Measurements from ENCODE around the gene IGFBP4.

DNA sequence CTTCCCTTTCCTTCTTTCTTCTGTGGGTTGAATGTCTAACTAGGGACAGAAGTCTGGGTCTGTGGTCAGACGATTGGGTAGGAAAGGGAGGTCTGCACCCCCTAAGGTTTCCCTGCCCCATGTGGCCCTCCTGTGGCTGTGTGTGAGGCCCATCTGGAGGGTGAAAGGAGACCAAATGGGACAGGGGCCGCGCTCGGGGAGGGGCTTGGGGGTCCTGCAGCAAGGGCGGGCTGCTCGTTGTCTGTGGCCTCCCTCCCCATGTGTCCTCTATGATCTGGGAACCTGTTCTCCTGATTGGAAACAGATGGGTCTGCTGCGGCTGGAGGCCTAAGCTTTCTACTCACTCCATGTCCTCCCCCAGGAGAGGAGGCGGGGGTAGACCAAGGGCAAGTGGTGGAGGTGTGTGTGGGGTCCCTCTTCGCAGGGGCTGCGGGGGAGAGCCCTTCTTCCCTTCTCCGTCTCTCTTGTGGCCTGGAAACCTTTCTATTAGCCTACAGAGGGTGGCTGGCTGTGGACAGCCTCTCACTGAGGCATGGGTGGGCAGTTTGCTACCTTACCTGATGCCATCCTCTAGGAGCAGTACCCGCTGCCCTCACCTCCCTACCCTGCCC, 18.6 kb downstream of the IGFBP4 start:
- TF ChIP-seq, protein P1, sequence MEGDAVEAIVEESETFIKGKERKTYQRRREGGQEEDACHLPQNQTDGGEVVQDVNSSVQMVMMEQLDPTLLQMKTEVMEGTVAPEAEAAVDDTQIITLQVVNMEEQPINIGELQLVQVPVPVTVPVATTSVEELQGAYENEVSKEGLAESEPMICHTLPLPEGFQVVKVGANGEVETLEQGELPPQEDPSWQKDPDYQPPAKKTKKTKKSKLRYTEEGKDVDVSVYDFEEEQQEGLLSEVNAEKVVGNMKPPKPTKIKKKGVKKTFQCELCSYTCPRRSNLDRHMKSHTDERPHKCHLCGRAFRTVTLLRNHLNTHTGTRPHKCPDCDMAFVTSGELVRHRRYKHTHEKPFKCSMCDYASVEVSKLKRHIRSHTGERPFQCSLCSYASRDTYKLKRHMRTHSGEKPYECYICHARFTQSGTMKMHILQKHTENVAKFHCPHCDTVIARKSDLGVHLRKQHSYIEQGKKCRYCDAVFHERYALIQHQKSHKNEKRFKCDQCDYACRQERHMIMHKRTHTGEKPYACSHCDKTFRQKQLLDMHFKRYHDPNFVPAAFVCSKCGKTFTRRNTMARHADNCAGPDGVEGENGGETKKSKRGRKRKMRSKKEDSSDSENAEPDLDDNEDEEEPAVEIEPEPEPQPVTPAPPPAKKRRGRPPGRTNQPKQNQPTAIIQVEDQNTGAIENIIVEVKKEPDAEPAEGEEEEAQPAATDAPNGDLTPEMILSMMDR (IDR thresholded peaks at IDR 0.05): no peak
- TF ChIP-seq POLR2A (IDR thresholded peaks at IDR 0.05): no peak

Measured in heart left ventricle (tissue), 13 donors.